IPS-18a (cell line): ENCODE results near the gene IQSEC3.
"Not testable (repeated sequence)": the region's sequence is repeated elsewhere in the genome, so short reads cannot be mapped to it uniquely, and the experiment has no call there.

Experiments
- H3K27ac ChIP-seq: one replicate; pipeline ENCODE4 v1.5.1; 2013; ENCODE audit warnings: low read length
- H3K27me3 ChIP-seq: one replicate; pipeline ENCODE4 v1.6.1; 2013; ENCODE audit warnings: mild to moderate bottlenecking, low read length; ENCODE audit not compliant: control insufficient read depth, insufficient read depth
- H3K36me3 ChIP-seq: one replicate; pipeline ENCODE4 v1.6.1; 2013; ENCODE audit warnings: low read depth, low read length; ENCODE audit not compliant: control insufficient read depth
- H3K4me1 ChIP-seq: one replicate; pipeline ENCODE4 v1.6.1; 2013; ENCODE audit warnings: low read depth, low read length; ENCODE audit not compliant: control insufficient read depth
- H3K4me3 ChIP-seq: one replicate; pipeline ENCODE4 v1.5.1; 2013; ENCODE audit warnings: low read length
- H3K9ac ChIP-seq: one replicate; pipeline ENCODE4 v1.6.1; 2013; ENCODE audit warnings: mild to moderate bottlenecking, low read length, moderate library complexity
- H3K9me3 ChIP-seq: one replicate; pipeline ENCODE4 v1.6.1; 2013; ENCODE audit warnings: low read depth, low read length; ENCODE audit not compliant: control insufficient read depth

The IQSEC3 gene

GRCh38 chr12:212715-213526 lies 146.4 kb downstream of the IQSEC3 start:
- peaks cover 12% of the 10 kb centered on the region for H3K4me1 ChIP-seq
- no peaks in the 10 kb centered on the region for H3K36me3 ChIP-seq
- H3K27me3 ChIP-seq: peaks cover 21% of the 10 kb centered on the region
- no peaks in the 10 kb centered on the region for H3K9me3 ChIP-seq
- no peak overlapping the region for H3K4me3 ChIP-seq
- H3K27ac ChIP-seq: no peak overlapping the region
- no peak overlapping the region for H3K9ac ChIP-seq

GRCh38 chr12:213527-213932 lies 147.0 kb downstream of the IQSEC3 start:
- no peak overlapping the region for H3K27ac ChIP-seq
- peaks cover 21% of the 10 kb centered on the region for H3K27me3 ChIP-seq
- H3K9ac ChIP-seq: no peak overlapping the region
- H3K36me3 ChIP-seq: no peaks in the 10 kb centered on the region
- H3K4me1 ChIP-seq: peaks cover 12% of the 10 kb centered on the region
- H3K4me3 ChIP-seq: no peak overlapping the region
- H3K9me3 ChIP-seq: no peaks in the 10 kb centered on the region

GRCh38 chr12:214003-214741 lies 147.6 kb downstream of the IQSEC3 start, which contains the start of gene SLC6A12:
TSS of gene SLC6A12 (minus strand) at chr12:214157. CDS start at chr12:209986, 4,171 bp downstream.
- peaks cover 21% of the 10 kb centered on the region for H3K27me3 ChIP-seq
- H3K9ac ChIP-seq: no peak within 1 kb of the TSS
- H3K9me3 ChIP-seq: no peaks in the 10 kb centered on the region
- H3K4me3 ChIP-seq: no peak within 1 kb of the TSS
- peaks cover 12% of the 10 kb centered on the region for H3K4me1 ChIP-seq
- no peak within 1 kb of the TSS for H3K27ac ChIP-seq
- H3K36me3 ChIP-seq: no peaks in the 10 kb centered on the region

DNA sequence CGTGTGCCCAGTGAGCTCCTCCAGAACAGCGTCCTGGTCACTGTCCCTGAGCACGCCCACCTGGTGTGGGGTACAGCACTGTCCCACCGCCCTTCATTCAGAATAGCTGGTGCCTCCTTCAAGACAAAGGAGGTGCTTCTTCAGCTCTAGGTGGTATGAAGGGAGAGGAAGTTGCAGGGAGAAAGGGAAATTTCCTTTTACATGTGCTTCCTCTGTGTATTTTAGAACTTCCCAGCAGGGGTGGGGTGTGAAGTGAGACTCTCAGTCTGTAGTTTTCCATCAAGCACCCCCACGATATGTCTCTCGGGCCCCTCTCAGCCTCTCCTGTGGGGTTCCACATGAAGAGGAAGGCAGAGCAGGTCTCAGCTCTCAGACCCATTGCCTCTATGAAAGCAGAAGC lies 148.5 kb downstream of the IQSEC3 start:
- H3K9me3 ChIP-seq: no peaks in the 10 kb centered on the region
- H3K9ac ChIP-seq: no peak overlapping the region
- H3K4me3 ChIP-seq: no peak overlapping the region
- H3K4me1 ChIP-seq: peaks cover 13% of the 10 kb centered on the region
- no peaks in the 10 kb centered on the region for H3K36me3 ChIP-seq
- H3K27ac ChIP-seq: no peak overlapping the region
- H3K27me3 ChIP-seq: peaks cover 21% of the 10 kb centered on the region

DNA sequence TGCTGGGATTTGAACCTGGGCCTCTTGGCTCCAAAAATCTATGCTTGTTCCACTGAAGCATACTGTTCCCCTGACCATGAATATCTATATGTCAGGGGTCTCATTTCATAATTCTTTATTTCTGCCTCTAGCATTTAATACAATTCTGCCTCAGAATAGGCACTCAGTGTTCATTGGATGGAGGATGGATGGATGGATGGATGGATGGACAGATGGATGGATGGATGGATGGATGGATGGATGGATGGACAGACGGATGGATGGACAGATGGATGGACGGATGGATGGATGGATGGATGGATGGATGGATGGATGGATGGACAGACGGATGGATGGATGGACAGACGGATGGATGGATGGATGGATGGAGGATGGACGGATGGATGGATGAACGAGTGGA lies 150.5 kb downstream of the IQSEC3 start:
- peaks cover 16% of the 10 kb centered on the region for H3K4me1 ChIP-seq
- not testable (repeated sequence) for H3K27me3 ChIP-seq, H3K4me3 ChIP-seq

GRCh38 chr12:218221-218620 lies 151.7 kb downstream of the IQSEC3 start:
- Histone ChIP-seq H3K36me3 (no peaks in the 10 kb centered on the region), H3K27me3 (peaks cover 9% of the 10 kb centered on the region), H3K4me3 (no peak overlapping the region), H3K9me3 (no peaks in the 10 kb centered on the region), H3K4me1 (peaks cover 16% of the 10 kb centered on the region), H3K9ac (no peak overlapping the region), H3K27ac (no peak overlapping the region)

More for the DNA sequence above, 150.5 kb downstream of the IQSEC3 start:
- not testable (repeated sequence) for H3K9ac ChIP-seq, H3K36me3 ChIP-seq, H3K9me3 ChIP-seq, H3K27ac ChIP-seq

DNA sequence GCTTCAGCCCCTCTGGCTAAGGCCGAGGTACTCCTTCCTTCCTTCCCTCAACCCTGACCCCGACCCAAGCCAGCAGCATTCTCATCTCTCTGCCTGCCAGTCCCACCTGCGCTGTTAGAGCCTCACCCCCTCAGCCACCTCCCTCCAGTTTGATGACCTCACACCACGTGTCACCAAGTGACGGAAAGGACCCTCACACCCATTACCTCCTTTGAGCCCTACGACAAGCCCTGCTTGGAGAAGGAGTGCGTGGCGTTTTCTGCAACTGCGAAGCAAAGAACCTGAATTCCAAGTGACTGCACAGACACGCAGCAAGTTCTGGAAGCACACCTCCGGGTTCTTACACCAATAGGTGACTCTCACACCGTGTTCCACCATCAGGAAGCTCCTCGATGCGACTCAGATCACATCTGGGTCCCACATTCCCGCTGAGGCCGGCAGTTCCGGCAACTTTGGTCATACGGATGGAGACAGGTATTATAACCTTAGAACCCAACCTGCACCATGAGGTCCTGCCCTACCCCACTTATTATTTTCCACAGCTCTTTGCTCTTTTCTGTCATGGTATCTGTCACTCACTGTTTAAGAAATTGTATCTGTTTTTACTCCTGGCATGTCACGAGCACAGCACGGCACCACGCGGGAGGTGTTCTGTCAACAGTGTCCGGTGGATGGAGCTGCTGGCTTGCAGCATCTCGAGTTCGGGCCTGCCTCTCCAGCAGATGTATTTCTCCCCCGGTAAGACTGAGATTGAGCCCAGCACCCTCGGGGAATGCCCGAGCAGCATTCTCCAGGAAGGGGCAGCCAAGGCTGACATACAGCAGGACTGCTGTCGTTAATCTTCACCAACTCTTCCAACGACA lies 152.4 kb downstream of the IQSEC3 start:
- Histone ChIP-seq H3K27me3 (peaks cover 1% of the 10 kb centered on the region), H3K9me3 (no peaks in the 10 kb centered on the region), H3K36me3 (no peaks in the 10 kb centered on the region), H3K4me3 (no peak overlapping the region), H3K27ac (no peak overlapping the region), H3K9ac (no peak overlapping the region), H3K4me1 (peaks cover 12% of the 10 kb centered on the region)

DNA sequence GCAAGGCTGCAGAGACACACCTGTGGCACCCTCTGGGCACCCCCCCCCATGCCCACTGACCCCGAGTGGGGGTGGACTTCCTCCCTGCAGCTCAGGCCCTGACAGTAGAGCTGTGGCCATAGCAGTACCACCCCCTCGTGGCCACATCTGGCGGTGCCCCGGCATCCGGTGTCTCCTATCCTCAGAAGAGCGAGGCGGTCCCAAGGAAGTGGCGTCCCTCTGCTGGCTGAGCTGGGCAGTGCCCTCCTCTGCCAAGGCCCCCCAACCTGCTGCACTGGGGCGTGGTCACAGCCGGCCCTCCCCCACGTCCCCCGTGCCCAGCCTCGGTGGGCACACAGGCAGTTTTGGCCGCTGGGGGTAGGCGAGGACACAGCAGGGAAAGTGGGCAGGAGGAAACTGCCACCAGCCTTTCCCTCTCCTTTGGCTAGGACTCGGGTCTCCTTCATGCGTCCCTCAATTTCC lies 153.4 kb downstream of the IQSEC3 start:
- no peak overlapping the region for H3K9ac ChIP-seq
- no peak overlapping the region for H3K27ac ChIP-seq
- H3K4me1 ChIP-seq: peaks cover 5% of the 10 kb centered on the region
- H3K4me3 ChIP-seq: no peak overlapping the region
- H3K9me3 ChIP-seq: no peaks in the 10 kb centered on the region
- H3K36me3 ChIP-seq: no peaks in the 10 kb centered on the region
- H3K27me3 ChIP-seq: no peaks in the 10 kb centered on the region

GRCh38 chr12:220491-220890 lies 153.9 kb downstream of the IQSEC3 start:
- H3K36me3 ChIP-seq: no peaks in the 10 kb centered on the region
- H3K27ac ChIP-seq: no peak overlapping the region
- no peaks in the 10 kb centered on the region for H3K9me3 ChIP-seq
- peaks cover 5% of the 10 kb centered on the region for H3K4me1 ChIP-seq
- no peaks in the 10 kb centered on the region for H3K27me3 ChIP-seq
- H3K4me3 ChIP-seq: no peak overlapping the region
- H3K9ac ChIP-seq: no peak overlapping the region

DNA sequence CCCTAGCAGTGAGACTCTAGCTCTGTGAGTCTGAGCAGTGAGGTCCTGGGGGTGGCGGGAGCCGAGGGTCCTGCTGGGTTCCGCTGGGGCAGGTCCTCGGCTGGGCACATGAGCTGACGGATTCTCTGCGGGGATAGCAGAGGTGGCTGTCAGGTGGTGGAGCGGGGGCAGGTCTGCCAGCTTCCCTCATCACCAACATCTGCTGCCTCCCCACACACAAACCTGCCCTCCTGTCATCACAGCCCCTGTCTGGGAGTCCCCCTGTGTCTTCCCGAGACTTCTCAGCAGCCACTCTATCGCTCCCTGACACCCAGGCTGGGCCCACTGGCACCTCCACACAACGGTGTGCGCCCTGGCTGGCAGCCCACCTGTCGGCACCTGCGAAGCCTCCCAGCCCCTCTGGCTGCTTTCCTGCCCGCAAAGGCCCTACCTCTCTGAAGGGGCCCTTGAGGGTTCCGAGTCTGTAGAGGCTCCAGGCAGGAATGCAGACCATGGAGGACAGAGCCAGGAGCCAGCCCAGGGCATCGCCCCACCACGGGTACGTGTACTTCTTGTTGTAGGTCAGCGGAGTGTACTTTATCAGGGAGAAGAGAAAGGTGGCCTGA lies 154.5 kb downstream of the IQSEC3 start:
- H3K27me3 ChIP-seq: no peaks in the 10 kb centered on the region
- no peaks in the 10 kb centered on the region for H3K9me3 ChIP-seq
- H3K4me3 ChIP-seq: no peak overlapping the region
- peaks cover 5% of the 10 kb centered on the region for H3K4me1 ChIP-seq
- no peak overlapping the region for H3K9ac ChIP-seq
- H3K36me3 ChIP-seq: no peaks in the 10 kb centered on the region
- H3K27ac ChIP-seq: no peak overlapping the region

- H3K27ac ChIP-seq: no peak overlapping the region
- no peak overlapping the region for H3K4me3 ChIP-seq
- H3K4me1 ChIP-seq: peaks cover 5% of the 10 kb centered on the region
- no peaks in the 10 kb centered on the region for H3K9me3 ChIP-seq
- no peaks in the 10 kb centered on the region for H3K27me3 ChIP-seq
- H3K36me3 ChIP-seq: no peaks in the 10 kb centered on the region
- H3K9ac ChIP-seq: no peak overlapping the region
Observed at GRCh38 chr12:221736-222135, 155.2 kb downstream of the IQSEC3 start.
